ENCODE results near the gene REEP1. TPM values are rescaled to one million over a fixed set of nuclear protein-coding genes. Genes with fewer than 3 reads are reported as not detected.
"Not testable (repeated sequence)": the region's sequence is repeated elsewhere in the genome, so short reads cannot be mapped to it uniquely, and the experiment has no call there.

REEP1 gene
- total and polyA plus RNA-seq, 2 of the 13 experiments (the other 11 are each of a cell fraction or from before 2014, with no cell fraction given): 0.27 TPM; not detected in 1

DNA sequence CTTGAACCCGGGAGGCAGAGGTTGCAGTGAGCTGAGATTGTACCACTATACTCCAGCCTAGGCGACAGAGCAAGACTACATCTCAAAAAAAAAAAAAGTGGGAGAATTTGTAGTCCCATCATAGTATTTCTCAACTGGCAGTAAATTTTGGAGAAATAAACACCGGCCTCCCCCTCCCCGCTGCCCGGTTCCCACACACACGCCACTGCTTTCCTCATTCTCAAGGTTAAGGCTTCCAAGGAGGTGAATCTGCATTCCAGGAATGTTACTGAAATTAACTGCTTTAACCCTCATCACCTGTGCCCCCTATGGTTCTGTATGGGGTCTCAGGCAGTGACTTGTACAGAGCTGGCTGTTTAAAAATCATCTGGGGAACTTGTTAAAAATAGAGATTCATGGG is 88.2 kb downstream of the REEP1 start:
- ChIA-PET CTCF (ENCODE audit: low intra/inter-chr PET ratio, low total read pairs) (no interaction called here), POLR2A (no interaction called here)
- no peak overlapping the region for H2AFZ ChIP-seq (ENCODE audit: low read length)
- BruUV-seq (replicated peaks): no TSS peak
- H3K27ac ChIP-seq (ENCODE audit: extremely low read length, insufficient read depth, low read length): no peak overlapping the region
- H3K36me3 ChIP-seq (replicated peaks in 1 of 2; ENCODE audit: control insufficient read depth in 1 of 2, insufficient read depth in 2 of 2, low read length in 2 of 2): no peaks in the 10 kb centered on the region
- no peak overlapping the region for H3K9ac ChIP-seq (ENCODE audit: insufficient read depth, low read depth, low read length)
- no peak overlapping the region for H3K4me2 ChIP-seq (ENCODE audit: low read depth, low read length)
- no peaks in the 10 kb centered on the region for H4K20me1 ChIP-seq (ENCODE audit: insufficient read depth, low read length)
- FAIRE-seq (no peak), ATAC-seq (no peak), DNase-seq (ENCODE audit: low spot score) (no peak)
- H3K4me1 ChIP-seq (ENCODE audit: insufficient read depth, low read length): peaks cover 26% of the 10 kb centered on the region
- no peaks in the 10 kb centered on the region for H3K9me3 ChIP-seq (ENCODE audit: low read length)
- TF ChIP-seq SKI (IDR thresholded peaks at IDR 0.05; ENCODE audit: partially characterized antibody) (no peak), ZNF557 (CRISPR knock-in tag; IDR thresholded peaks at IDR 0.05) (no peak), NFIC (IDR thresholded peaks at IDR 0.05; ENCODE audit: low read length) (no peak), ZNF17 (CRISPR knock-in tag; IDR thresholded peaks at IDR 0.05) (no peak)
- TF ChIP-seq, protein P1, sequence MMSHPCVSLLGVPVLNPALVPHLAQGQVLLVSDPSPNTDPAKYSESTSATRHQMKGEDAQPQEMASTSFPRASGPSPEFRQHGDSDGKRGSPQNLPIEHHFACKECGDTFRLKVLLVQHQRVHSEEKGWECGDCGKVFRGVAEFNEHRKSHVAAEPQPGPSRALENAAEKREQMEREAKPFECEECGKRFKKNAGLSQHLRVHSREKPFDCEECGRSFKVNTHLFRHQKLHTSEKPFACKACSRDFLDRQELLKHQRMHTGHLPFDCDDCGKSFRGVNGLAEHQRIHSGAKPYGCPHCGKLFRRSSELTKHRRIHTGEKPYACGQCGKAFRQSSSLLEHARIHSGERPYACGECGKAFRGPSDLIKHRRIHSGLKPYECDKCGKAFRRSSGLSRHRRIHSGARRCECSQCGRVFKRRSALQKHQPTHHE (CRISPR knock-in tag; IDR thresholded peaks at IDR 0.05; ENCODE audit: borderline replicate concordance): no peak
- no peaks in the 10 kb centered on the region for H3K79me2 ChIP-seq (ENCODE audit: insufficient read depth, low read length)
- H3K27me3 ChIP-seq (ENCODE audit: control insufficient read depth in 1 of 2, insufficient read depth in 2 of 2, low read length in 2 of 2): peaks cover 3 to 13% of the 10 kb centered on the region in 2 experiments
- no peak overlapping the region for H3K4me3 ChIP-seq (replicated peaks in 1 of 3; ENCODE audit: insufficient read depth in 1 of 3, low read depth in 2 of 3, low read length in 3 of 3)
- WGBS (ENCODE audit: low lambda C conversion rate): 47% methylated on average over 6 of the region's 6 CpGs
- intact Hi-C loops (cut with micrococcal nuclease; ENCODE audit: unreplicated experiment): no loop called here
- in situ Hi-C loops (cut with HindIII; ENCODE audit: extremely low pct_ligation_motif_present, low pct_unique_long_range_greater_than_20kb): no loop called here

DNA sequence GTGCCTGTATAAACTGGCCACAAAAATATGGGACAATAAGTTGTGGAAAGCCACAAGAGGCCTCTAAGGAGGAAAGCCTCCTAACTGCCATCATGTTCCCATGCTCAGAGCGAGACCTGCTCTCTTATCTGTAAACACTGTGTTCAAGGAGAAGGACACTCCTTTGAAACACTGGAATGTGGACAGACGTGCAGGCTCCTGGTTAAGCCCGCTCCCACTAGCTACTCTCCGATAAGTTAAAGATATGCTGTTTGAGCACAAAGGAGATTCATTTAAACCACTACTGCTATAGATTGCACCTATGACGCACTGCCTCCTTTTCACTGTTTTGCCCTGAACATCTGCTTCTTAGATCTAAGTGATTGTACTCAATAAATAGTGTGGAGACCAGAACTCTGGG is 92.2 kb downstream of the REEP1 start:
- H3K9ac ChIP-seq (ENCODE audit: insufficient read depth, low read depth, low read length); H3K4me2 ChIP-seq (ENCODE audit: low read depth, low read length); ATAC-seq; CTCF ChIA-PET (ENCODE audit: low intra/inter-chr PET ratio, low total read pairs); H3K4me1 ChIP-seq (ENCODE audit: insufficient read depth, low read length); H3K27ac ChIP-seq (ENCODE audit: extremely low read length, insufficient read depth, low read length); intact Hi-C loops (cut with micrococcal nuclease; ENCODE audit: unreplicated experiment); POLR2A ChIA-PET; H3K4me3 ChIP-seq (replicated peaks in 1 of 3; ENCODE audit: insufficient read depth in 1 of 3, low read depth in 2 of 3, low read length in 3 of 3); DNase-seq (ENCODE audit: low spot score); H3K9me3 ChIP-seq (ENCODE audit: low read length); H4K20me1 ChIP-seq (ENCODE audit: insufficient read depth, low read length); H3K79me2 ChIP-seq (ENCODE audit: insufficient read depth, low read length); H2AFZ ChIP-seq (ENCODE audit: low read length); H3K36me3 ChIP-seq (replicated peaks in 1 of 2; ENCODE audit: control insufficient read depth in 1 of 2, insufficient read depth in 2 of 2, low read length in 2 of 2); BruUV-seq (replicated peaks); FAIRE-seq; in situ Hi-C loops (cut with HindIII; ENCODE audit: extremely low pct_ligation_motif_present, low pct_unique_long_range_greater_than_20kb): not testable (repeated sequence)
- H3K27me3 ChIP-seq (ENCODE audit: control insufficient read depth in 1 of 2, insufficient read depth in 2 of 2, low read length in 2 of 2): peaks cover 2 to 33% of the 10 kb centered on the region in 2 experiments
- peak; percentile 10 for TF ChIP-seq TEAD3 (CRISPR knock-in tag; optimal IDR thresholded peaks at IDR 0.05; ENCODE audit: borderline replicate concordance)
- 51% methylated on average over 5 of the region's 5 CpGs for WGBS (ENCODE audit: low lambda C conversion rate)

DNA sequence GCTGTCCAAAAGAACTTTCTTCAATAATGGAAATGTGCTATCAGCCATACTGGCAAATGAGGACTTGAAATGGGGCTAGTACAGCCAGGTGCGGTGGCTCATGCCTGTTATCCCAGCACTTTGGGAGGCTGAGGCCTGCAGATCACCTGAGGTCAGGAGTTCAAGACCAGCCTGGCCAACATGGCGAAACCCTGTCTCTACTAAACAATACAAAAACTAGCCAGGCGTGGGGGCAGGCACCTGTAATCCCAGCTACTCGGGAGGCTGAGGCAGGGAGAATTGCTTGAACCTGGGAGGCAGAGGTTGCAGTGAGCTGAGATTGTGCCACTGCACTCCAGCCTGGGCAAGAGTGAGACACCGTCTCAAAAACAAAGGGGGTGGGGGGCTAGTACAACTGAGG is 92.6 kb downstream of the REEP1 start:
- H2AFZ ChIP-seq (ENCODE audit: low read length); H4K20me1 ChIP-seq (ENCODE audit: insufficient read depth, low read length); H3K9me3 ChIP-seq (ENCODE audit: low read length); intact Hi-C loops (cut with micrococcal nuclease; ENCODE audit: unreplicated experiment); H3K4me3 ChIP-seq (replicated peaks in 1 of 3; ENCODE audit: insufficient read depth in 1 of 3, low read depth in 2 of 3, low read length in 3 of 3); POLR2A ChIA-PET; H3K4me2 ChIP-seq (ENCODE audit: low read depth, low read length); DNase-seq (ENCODE audit: low spot score); CTCF ChIA-PET (ENCODE audit: low intra/inter-chr PET ratio, low total read pairs); H3K9ac ChIP-seq (ENCODE audit: insufficient read depth, low read depth, low read length); ATAC-seq; H3K27ac ChIP-seq (ENCODE audit: extremely low read length, insufficient read depth, low read length); BruUV-seq (replicated peaks); in situ Hi-C loops (cut with HindIII; ENCODE audit: extremely low pct_ligation_motif_present, low pct_unique_long_range_greater_than_20kb); H3K79me2 ChIP-seq (ENCODE audit: insufficient read depth, low read length); FAIRE-seq; H3K36me3 ChIP-seq (replicated peaks in 1 of 2; ENCODE audit: control insufficient read depth in 1 of 2, insufficient read depth in 2 of 2, low read length in 2 of 2); H3K4me1 ChIP-seq (ENCODE audit: insufficient read depth, low read length): not testable (repeated sequence)
- peaks cover 3 to 33% of the 10 kb centered on the region in 2 experiments; a peak in 4 of 5 replicates for H3K27me3 ChIP-seq (ENCODE audit: control insufficient read depth in 1 of 2, insufficient read depth in 2 of 2, low read length in 2 of 2)
- 70% methylated on average over 5 of the region's 5 CpGs for WGBS (ENCODE audit: low lambda C conversion rate)
